Activated B cell treated with CpG ODN at 0.5 μM for 24 hours (primary cell): ENCODE measurements around the gene ENPP7. TPM values are rescaled to one million over a fixed set of nuclear protein-coding genes. Genes with fewer than 3 reads are reported as not detected.

Source experiments
- ATAC-seq: fragments of 200-7000 bp; cut with Tn5 transposase; one replicate; pipeline ENCODE4 v1.10.0; 2021; ENCODE audit warnings: low read depth, mild to moderate bottlenecking, moderate library complexity
- CTCF ChIA-PET: fragments of 350-600 bp; sonication (Branson Sonifier 250); formaldehyde crosslinking; loops from one replicate; lab custom pipeline; 2021; ENCODE audit warnings: antibody characterized with exemption; lab: Charles Lee
- POLR2A ChIA-PET: fragments of 350-600 bp; sonication (Branson Sonifier 250); formaldehyde crosslinking; loops from one replicate; lab custom pipeline; 2021; ENCODE audit warnings: antibody characterized with exemption; lab: Charles Lee
- DNase-seq: peaks from one replicate; pipeline ENCODE4 v3.0.0; 2022
- H3K27ac Mint-ChIP-seq: one replicate; pipeline ENCODE4 v1.8.0; 2020; ENCODE audit warnings: mixed read lengths
- H3K27me3 Mint-ChIP-seq: one replicate; pipeline ENCODE4 v1.8.0; 2021; ENCODE audit warnings: mixed read lengths
- H3K36me3 Mint-ChIP-seq: one replicate; pipeline ENCODE4 v1.8.0; 2021; ENCODE audit warnings: low read depth, mixed read lengths
- H3K4me1 Mint-ChIP-seq: one replicate; pipeline ENCODE4 v1.8.0; 2021; ENCODE audit warnings: mixed read lengths
- H3K4me3 Mint-ChIP-seq: one replicate; pipeline ENCODE4 v1.8.0; 2020; ENCODE audit warnings: mild to moderate bottlenecking, mixed read lengths
- H3K9me3 Mint-ChIP-seq: one replicate; pipeline ENCODE4 v1.8.0; 2020; ENCODE audit warnings: mixed read lengths
- CTCF ChIP-seq: fragments of 200-600 bp; IDR thresholded peaks from one replicate; pipeline ENCODE4 v1.8.0; 2022; ENCODE audit warnings: antibody characterized with exemption, mild to moderate bottlenecking
- intact Hi-C: fragments of 100-400 bp; cut with micrococcal nuclease; formaldehyde crosslinking; loops from one replicate; pipeline ENCODE4 v1.15.1; 2024
- total RNA-seq: library from RNA; stranded (reverse); gene quantifications from 2 replicates; pipeline ENCODE4 v1.2.3, GENCODE V29; 2022

ENPP7 gene
- total RNA-seq, 1 donor from 2014 or later = 1.5 TPM

DNA sequence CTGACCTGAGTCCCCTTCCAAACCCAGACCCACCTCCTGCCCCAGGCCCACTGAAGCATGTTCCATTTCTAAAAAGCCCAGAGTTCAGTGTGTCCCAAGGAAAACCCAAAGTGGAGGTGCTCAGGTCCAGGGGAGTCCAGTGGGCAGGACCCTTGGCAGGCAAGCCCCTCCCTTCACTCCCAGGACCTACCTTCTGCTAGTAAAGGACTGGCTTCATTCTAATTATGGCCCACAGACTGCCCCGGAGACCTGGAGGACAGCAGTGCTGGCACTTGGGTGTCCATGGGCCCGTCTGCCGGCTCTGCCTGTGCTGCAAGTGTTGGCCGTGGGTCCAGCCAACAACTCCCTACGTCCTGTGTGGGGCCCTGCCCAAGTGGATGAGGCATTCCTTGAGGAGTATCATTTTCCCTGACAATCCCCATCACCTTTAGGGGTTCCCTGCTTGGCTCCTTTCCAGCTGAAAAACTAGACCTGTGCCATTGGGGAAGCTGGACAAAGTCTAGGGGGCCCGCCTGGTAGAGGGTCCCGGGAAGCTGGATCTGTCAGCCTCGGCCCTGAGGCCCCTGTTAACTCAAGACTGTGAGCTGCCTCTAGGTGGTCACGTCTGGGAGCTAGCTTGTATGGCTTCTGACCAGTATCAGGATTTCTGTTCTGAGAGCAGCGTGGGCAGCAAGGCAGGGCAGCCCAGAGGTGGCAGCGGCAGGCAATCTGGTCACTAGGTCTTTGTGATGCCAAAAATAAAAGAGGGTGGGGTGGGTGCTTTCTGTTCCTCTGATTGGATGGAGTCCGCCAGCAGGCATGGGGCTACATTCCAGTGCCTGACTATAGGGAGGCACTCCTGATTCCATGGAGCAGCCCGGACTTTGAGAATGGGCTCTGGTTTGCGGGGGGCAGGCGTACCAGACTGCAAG, 55.4 kb downstream of the ENPP7 start:
- ChIA-PET CTCF (interaction anchor here (1.0 to 1.4 kb wide), 2 partner anchors 12 to 222 kb away, joined by 3 to 4 read pairs; no protein-coding TSS in a partner anchor), POLR2A (interaction anchor here (1.2 kb wide), 1 partner anchor 53 kb away, joined by 3 read pairs; the partner anchor contains the start of gene CBX4)
- TF ChIP-seq CTCF = no peak
- H3K36me3 Mint-ChIP-seq = no peaks in the 10 kb centered on the region
- H3K4me1 Mint-ChIP-seq = peaks cover 4% of the 10 kb centered on the region
- no peaks in the 10 kb centered on the region for H3K9me3 Mint-ChIP-seq
- DNase-seq (no peak), ATAC-seq (no peak)
- peaks cover 50% of the 10 kb centered on the region for H3K27me3 Mint-ChIP-seq
- no peak overlapping the region for H3K27ac Mint-ChIP-seq
- intact Hi-C loops = no loop called here
- no peak overlapping the region for H3K4me3 Mint-ChIP-seq

- intact Hi-C loops = no loop called here
- DNase-seq = no peak
- no peak overlapping the region for H3K4me3 Mint-ChIP-seq
- ATAC-seq = no peak
- CTCF ChIA-PET = interaction anchor here (0.9 to 1.4 kb wide), 5 partner anchors 13 to 221 kb away, joined by 3 to 4 read pairs (median 3); no protein-coding TSS in a partner anchor
- peaks cover 8% of the 10 kb centered on the region for H3K4me1 Mint-ChIP-seq
- POLR2A ChIA-PET = interaction anchor here (1.2 kb wide), 1 partner anchor 52 kb away, joined by 3 read pairs; the partner anchor contains the start of gene CBX4
- no peak for TF ChIP-seq CTCF
- H3K9me3 Mint-ChIP-seq = no peaks in the 10 kb centered on the region
- no peaks in the 10 kb centered on the region for H3K36me3 Mint-ChIP-seq
- no peak overlapping the region for H3K27ac Mint-ChIP-seq
- peaks cover 46% of the 10 kb centered on the region for H3K27me3 Mint-ChIP-seq
Observed at GRCh38 chr17:79786930-79787643, 56.3 kb downstream of the ENPP7 start.

DNA sequence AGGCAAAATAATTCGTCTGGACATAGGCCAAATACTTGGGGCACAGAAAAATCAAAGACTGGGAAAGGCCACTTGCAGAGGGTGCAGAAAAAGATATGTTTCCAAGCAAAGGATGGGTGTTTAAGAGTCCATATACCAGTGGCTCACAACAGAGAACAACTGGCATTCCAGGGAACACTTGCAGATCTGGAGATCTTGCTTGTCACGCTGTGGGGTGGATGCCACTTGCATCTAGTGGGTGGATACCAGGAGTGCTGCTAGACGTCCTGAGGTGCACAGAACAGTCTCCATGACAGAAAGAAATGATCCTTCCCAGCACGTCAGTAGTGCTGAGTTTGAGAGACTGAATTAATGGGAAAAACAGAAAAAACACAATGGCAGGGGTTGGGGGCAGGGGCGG, 57.7 kb downstream of the ENPP7 start:
- peaks cover 41% of the 10 kb centered on the region for H3K27me3 Mint-ChIP-seq
- DNase-seq (no peak), ATAC-seq (no peak)
- ChIA-PET CTCF (interaction anchor here (1.2 to 1.5 kb wide), 4 partner anchors 23 to 205 kb away, joined by 3 to 10 read pairs (median 4); no protein-coding TSS in a partner anchor), POLR2A (no interaction called here)
- no peaks in the 10 kb centered on the region for H3K9me3 Mint-ChIP-seq
- H3K27ac Mint-ChIP-seq = no peak overlapping the region
- no peak overlapping the region for H3K4me3 Mint-ChIP-seq
- peaks cover 11% of the 10 kb centered on the region for H3K4me1 Mint-ChIP-seq
- intact Hi-C loops = no loop called here
- no peaks in the 10 kb centered on the region for H3K36me3 Mint-ChIP-seq
- TF ChIP-seq CTCF = no peak

DNA sequence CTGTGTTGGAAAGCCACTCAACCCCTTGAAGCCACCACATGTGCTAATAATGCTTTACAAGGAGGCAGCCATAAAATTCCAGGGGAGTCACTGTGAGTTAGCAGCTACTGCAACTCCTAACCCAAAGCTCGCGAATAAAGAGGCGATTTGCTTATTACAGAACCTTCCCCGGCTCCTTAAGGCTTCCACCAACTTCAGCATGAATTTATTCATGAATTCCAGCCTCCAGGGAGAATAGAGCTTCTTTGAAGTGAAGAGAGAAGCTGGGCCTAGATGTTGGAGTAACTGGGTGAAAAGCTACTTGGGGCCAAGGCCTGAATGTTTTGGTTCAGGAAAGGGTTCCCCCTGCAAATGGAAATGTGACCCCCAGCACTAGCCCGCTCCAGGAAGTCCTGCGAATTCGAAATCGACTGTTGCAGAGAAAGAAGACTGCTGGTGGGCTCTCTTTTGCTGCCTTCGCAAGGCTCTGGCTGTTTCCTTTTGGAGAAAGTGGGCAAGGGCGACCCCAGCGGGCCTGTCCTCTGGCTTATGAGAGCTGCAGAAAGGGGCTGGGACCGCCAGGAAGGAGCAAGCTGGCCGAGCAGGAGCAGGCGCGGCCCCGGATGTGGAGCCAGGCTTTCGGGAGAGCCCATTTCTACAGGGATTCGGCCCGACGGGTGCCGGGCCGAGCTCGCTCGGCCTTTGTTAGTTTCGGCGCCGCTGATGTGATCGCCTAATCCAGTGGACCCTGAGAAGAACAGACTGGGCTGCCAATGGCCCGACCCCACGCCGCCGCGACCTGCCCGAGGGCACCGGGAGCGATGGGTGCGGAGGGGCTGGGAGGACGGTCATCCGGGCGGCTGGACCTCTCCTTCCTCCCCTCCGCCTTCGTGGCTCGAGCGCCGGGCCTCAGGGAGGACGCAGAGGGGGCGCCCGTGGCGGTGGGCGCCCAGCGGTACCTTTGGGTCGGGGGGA, 58.5 kb downstream of the ENPP7 start:
- Mint-ChIP-seq H3K36me3 (no peaks in the 10 kb centered on the region), H3K27me3 (peaks cover 43% of the 10 kb centered on the region), H3K27ac (no peak overlapping the region), H3K4me3 (no peak overlapping the region), H3K9me3 (no peaks in the 10 kb centered on the region), H3K4me1 (peaks cover 11% of the 10 kb centered on the region)
- intact Hi-C loops = loop anchor here (1.0 kb wide), 1 partner anchor 11 kb away; the partner anchor contains the start of gene CBX2
- no peak for ATAC-seq
- no peak for TF ChIP-seq CTCF
- no peak for DNase-seq
- CTCF ChIA-PET = interaction anchor here (0.7 to 1.5 kb wide), 11 partner anchors 12 to 297 kb away, joined by 3 to 10 read pairs (median 3); partner anchors contain the start of genes CBX2 and CBX4
- POLR2A ChIA-PET = interaction anchor here (1.2 kb wide), 1 partner anchor 46 kb away, joined by 3 read pairs; no protein-coding TSS in a partner anchor
